NCI-H526 treated with DMSO at 0.1 percent for 48 hours (cell line): Measurements from ENCODE around the gene EXOC3L1.
A peak's percentile ranks its signal among the peaks of the same experiment; 100 is the strongest.

ENCODE experiments used
- DNase-seq: peaks from one replicate; lab custom pipeline; 2025; lab: John Stamatoyannopoulos, UW

Gene EXOC3L1

DNA sequence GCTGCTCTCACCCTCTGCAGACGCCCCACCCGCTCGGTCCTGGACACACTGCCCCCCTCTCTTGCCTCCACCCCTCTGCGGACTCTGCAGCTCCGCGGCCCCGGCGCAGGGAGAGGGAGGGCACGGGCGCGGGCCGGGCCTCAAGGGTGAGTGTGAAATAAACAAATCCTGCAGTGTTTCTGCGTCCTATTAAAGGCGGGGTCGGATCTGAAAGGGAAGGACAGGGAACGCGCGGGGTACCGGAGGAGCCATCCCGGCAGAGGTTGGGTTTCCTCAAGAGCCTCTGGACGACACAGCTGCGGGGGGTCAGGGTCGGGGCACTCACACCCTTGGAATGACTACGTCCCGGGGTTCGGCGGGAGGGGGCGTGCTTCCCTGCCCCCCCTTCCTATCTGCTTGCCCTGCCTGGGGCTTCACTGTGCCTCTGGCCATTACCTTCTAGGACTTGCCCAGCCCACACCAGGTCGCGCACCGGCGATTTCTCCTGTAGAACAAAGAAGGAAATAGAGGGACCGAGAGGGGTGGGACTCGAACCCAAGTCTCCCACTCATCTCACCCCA lies 25.9 kb downstream of the EXOC3L1 start:
- DNase-seq: peak; percentile 17

DNA sequence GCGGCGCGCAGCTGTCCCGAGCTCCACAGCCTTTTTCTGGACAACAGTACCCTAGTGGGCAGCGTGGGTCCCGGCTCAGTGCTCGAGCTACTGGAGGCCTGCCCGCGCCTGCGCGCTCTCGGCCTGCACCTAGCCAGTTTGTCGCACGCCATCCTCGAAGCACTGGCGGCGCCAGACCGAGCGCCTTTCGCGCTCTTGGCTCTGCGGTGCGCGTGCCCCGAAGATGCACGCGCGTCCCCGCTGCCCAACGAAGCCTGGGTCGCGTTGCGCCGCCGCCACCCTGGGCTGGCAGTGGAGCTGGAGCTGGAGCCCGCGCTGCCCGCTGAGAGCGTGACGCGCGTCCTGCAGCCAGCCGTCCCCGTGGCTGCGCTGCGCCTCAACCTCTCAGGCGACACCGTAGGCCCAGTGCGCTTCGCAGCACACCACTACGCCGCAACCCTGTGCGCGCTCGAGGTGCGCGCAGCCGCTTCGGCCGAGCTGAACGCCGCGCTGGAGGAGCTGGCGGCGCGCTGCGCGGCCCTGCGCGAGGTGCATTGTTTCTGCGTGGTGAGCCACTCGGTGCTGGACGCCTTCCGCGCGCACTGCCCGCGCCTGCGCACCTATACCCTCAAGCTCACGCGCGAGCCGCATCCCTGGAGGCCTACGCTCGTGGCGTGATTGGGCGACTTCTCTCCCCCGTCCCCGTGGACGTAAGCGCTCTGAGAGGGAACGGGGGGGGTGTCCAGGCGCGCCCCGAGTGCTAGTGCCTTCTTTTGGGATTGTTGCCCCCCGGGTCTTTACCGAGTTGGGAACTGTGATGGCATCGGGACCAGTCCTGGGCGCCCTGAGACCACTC lies 26.6 kb downstream of the EXOC3L1 start:
- DNase-seq: peak; percentile 37

DNA sequence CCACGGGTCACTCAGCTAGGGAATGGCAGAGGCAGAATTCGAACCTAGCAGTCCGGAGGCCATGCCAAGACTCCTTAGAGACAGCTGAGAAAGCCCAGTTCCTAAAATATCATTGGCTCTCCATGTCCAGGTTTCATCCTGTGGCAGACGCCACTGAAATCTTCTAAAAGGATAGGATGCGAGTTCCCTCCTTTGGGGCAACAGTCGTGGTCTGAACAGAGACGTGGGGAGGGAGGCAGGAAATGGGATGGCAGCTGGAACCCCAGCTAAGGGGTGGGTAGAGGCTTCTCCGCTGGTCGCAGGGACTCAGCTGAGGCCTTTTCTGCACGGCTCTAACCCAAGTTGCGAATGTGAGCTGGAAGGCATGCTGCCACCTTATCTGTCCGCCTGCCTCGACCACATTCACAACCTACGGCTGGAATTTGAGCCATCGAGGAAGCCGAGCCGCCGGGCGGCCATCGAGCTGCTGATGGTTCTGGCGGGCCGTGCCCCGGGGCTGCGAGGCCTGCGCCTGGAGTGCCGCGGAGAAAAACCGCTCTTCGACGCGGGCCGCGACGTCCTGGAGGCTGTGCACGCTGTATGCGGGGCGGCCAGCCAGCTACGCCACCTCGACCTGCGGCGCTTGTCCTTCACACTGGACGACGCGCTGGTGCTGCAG lies 27.3 kb downstream of the EXOC3L1 start:
- DNase-seq: no peak

DNA sequence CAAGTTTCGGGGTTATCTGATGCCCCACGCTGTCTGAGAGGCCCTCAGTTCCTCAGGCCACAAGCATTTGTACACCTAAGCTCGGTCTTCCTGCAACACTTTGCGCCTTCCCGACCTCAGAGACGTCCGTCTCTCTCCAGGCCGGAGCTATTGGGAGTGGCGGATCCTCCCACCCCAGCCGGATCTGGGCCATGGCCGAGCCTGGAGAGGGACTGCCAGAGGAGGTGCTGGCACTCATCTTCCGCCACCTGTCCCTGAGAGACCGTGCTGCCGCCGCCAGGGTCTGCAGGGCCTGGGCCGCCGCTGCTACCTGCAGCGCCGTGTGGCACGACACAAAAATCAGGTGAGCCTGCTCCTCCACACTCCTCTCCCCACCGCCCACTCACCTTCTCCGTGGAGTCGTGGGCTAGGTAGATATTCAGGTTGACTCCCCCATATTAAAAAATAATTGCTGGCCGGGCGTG lies 28.3 kb downstream of the EXOC3L1 start:
- no peak for DNase-seq

DNA sequence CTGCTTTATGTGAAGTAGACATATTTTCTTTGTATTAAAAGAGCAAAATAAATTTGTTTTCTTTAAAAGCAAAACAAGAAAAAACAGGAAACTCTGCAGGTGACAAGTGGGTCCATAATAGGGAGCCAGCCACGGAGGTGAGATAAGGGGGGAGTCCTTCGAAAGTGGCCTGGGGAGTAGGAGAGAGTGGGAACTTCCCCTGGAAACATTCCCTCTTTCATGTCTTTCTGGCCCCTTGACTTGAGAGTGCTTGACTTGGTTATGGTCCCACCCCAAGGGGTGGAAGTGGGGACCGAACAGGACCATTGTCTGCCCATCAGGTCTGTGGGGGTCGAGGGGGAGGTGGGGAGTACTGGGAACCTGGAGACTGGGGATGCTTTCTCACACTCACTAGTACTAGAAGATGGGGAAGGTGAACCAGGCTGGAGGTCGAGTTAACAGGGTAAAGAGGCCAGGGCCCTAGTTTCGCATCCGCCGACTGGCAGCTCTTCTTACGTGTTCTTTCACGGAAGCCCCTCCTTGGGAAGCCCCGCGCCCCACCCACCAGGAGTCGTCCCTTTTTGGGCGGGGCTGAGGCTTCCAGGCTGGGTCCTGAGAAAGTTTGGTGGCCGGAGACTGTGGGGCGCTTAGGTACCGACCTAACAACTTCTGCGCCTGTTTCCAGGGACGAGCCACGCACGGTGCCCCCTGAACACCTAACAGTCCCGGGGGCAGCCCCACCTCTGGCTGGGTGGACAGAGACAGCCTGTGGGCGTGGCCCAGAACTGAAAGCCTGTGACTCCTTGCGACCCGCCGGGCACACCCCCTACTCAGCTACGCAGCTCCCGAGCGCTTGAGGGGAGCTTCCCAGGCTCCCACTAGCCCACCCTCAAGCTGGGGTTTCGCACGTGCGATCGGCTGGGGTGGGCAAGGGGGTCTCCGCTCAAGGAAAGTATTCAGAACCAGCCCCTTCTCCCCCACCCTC lies 31.0 kb downstream of the EXOC3L1 start:
- DNase-seq: no peak

DNA sequence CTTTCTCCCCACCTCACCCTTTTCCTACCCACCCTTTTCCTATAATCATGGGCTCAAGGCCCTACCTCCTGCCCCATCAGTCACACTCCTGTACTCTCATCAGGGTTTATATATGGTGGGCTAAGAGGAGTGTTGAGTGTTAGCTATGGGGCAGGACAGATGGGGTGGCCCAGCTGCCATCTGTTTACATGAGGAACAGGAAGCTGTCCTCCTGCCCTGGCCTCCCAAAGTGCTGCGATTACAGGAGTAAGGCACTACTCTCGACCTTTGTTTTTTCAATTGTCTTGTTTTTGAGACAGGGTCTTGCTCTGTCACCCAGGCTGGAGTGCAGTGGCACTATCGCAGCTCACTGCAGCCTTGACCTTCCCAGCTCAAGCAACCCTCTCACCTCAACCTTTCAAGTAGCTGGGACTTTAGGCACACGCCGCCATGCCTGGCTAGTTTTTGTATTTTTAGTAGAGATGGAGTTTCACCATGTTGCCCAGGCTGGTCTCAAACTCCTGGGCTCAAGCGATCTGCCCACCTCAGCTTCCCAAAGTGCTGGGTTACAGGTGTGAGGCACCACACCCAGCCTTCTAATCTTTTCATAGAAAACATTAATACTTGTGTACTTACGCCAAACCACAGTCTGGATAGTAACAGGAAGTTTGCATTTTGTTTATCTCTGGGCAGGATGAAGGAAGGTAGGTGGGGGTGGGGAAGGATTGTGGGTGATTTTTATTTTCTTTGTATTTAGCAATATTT lies 31.9 kb downstream of the EXOC3L1 start:
- no peak for DNase-seq

DNA sequence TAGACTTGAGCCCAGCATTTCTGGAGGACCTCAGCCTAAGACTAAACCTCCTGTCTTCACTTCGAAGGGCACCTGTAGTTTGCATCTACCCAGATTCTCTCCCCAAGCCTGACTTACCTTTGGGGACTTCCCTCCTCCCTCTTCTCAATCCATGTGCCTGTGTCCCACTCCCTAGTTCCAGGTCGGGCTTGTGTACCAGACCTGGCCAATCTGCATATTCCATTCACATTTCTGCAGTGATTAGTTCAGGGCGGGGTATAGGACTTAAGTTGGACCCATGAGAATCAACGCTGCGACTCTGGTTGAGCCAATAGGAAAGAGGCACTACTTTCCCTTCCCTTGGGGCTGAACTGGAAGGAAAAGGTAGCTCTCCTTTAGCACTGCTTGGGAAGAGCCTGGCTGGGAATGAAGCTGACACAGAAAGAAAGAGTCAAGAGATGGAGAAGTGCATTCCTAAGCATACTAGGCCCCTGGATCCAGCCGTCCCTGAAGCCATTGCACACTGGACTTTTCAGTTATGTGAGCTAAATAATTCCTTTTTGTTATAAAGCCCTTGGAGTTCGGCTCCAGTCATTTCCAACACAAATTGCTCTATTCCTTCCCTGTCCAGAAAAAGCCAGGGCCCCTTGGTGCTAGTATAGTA lies 32.7 kb downstream of the EXOC3L1 start:
- DNase-seq: no peak

DNA sequence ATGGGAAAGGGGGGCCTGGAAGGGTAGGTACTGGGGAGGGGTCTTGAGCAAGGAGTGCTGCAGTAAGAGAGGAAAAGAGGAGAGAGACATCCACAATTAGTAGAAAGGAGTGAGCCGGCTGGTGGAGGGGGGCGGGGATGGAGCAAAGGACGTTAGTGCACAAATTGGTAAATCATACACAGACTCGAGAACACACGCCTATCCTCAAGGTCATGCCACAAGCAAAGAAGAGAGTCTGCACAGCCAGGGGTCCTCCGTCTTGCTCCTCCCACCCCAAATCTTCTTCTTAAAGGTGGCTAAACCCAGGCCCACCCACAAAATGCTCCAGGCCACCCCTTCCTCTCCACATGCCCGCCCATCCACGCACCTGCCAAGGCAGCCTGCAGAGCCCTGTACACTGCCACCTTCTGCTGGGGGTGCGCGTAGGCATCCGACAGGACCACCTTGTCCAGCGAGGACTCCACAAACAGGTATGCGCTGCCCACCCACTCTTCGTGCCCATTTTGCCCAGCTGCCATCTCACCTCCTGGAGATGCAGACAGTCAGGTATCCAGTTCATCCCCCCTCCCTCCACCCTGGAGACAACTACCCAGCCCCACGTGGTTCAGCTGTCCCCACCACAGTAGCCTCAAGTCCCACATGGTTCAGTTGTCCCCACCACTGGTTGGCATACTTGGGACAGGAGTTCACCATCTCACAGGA lies 33.6 kb downstream of the EXOC3L1 start:
- DNase-seq: no peak

DNA sequence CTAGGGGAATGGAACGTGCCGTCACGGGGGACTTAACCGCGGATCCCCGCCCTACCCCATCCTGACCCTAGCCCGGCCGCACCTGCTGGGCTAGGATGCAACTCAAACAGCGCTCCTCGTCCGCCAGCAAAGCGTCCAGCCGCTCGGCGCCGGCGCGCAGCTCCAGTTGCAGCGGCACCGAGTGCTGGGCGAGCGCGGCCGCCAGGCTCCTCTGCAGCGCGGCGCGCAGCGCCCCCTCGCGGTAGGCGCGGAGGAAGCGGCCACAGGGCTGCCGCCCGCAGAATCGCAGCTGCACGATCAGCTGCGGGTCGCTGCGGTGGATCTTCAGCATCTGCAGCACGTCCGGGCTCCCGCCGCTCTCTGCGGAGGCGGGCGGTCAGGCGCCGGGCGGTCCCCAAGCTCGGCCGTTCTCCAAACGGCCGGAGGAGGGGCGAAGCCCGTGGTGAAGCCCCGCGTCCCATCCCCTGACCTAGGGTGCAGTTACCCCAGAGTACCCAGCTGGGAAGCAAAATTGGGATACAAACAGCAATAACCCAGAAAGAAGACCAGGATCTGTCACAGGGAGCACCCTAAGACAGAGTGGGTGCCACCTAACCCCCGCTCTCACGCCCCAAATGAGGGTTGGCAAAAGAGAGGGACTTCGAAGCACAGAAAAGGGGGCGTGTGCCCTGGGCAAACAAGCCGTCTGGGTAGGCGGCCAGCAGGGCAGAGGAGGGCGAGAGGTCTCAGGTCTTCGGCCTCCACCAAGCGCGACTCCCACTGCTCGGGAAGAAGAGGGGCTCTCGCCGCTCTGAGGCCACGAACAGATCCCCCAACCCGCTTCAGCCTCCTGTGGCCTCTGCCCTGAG lies 34.4 kb downstream of the EXOC3L1 start:
- peak; percentile 35 for DNase-seq

DNA sequence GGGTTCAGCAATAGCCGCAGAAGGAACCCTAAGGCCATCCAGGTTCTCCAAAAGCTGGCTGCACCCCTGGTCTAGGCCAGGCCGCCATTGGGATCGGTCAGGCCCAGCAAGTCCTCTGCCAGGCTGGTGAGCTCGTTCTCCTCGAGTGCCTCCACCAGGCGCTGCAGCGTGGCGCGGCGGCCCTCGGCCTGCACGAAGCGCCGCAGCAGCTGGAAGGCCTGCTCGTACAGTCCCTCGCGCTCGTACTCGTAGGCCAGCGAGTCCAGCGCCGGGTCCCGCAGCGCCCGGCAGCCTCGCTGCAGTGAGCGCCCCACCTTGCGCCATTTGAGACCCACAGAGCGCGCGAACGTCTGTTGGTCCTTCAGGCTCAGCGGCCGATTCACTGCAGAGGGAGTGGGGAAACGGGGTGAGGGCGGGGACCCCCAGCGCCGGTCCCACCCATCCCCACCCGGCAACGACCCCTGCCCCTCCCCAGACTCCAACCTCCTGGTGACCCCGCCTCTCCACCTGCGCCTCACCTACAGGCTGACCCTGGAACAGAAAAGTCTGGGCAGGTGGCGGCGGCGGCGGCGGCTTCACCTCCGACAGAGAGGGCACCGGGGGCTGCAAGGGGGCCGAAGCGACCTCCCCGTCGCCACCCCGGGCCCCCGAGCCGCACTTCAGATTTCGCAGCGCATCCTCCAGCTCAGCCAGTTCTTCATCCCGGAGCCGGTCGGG lies 35.2 kb downstream of the EXOC3L1 start:
- no peak for DNase-seq

DNA sequence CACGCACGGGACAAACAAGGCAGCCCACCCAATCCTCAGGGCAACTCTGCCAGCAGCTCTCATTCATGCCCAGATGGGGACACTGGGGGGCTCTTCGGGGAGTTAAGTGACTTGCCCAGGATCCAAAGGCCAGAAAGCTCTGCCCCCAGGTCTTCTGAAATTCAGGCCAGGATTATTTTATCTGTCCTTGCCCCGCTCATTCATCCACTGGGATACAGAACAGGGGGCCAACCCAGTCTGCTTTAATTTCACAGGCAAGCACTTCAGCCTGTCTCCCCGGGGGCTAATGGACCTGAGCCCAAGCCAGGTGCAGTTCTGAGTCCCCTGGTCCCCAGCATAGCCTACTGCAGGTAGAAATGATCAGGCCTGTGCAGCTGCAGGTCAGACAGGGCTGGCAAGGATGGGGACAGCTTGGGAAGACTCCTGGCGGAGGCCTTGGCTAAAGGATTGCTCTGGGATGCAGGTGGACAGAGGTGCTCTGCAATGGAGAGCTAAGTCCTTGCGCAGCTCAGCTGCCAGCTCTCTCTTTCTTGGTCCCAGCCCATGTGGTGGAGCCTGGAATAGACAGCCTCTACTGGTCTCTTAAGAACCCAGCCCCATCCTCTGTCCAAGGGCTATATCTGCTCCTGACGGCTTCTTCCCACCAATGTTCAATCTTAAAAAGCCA lies 38.4 kb downstream of the EXOC3L1 start:
- DNase-seq: no peak

DNA sequence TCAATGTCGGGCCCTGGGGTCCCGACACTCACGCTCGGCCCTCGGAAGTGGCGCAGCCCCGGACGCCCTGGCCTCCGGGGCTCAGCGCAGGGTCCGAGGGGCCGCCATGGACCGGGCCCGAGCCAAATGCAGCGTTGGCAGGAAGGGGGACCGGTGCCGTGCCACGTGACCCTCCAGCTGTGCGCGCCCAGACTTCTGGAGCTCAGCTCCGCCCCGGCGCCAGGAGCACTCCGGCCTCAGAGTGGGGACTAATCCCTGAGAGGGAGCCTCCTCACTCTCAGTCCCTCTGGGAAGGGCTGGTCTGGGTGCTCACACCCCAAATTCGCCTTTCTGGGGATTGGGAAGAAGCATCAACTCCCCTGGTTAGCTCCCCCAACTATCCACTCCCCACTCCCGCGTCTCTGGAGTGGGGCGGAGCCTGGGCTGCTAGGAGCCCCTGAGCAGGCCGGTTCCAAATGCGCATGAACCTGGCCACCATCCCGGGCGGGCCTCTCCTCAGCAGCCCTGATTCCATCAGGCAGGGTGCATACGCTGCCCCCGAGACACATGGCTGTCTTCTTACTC lies 39.0 kb downstream of the EXOC3L1 start, which contains the start of gene B3GNT9:
B3GNT9 (minus strand) TSS at position 166 of the 564 bp plus-strand sequence. CDS start 513 bp downstream, outside the sequence.
- no peak for DNase-seq

DNA sequence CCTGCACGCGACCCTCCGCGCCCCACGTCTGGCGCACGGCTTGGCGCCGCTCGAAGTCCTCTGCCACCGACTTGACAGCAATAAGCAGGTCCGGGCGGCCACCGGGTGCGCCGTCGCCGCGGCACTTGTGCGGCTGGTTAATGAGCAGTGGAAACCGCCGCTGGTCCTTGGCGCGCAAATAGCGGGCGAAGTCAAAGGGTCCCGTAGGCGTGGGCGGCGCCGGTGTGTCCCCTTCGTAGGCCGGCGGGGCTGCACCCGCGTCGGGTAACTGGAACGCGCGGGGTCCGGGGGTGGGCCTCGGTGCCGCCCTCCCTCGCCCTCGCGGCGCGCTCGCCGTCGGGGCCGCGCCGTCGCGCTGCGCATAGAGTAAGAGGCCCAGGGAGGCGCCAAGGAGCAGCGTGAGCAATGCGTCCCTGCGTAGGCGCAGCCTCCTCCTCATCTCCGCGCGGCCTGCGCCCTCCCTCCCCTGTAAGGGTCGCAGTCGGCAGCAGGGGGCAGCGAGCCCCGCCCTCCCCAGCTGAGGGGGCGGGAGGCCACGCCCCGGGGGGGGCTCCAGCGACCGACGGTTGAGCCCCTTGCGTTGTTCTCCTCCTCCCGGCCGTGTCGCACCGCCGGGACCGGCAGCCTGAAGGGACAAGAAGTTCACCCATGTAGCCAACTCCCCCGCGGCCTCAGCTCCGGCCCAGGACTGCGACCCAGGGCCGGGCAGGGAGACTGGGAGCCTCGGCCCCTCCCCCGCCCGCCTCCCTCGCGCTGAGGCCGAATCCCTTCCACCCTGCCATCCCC lies 39.7 kb downstream of the EXOC3L1 start:
- DNase-seq: no peak

DNA sequence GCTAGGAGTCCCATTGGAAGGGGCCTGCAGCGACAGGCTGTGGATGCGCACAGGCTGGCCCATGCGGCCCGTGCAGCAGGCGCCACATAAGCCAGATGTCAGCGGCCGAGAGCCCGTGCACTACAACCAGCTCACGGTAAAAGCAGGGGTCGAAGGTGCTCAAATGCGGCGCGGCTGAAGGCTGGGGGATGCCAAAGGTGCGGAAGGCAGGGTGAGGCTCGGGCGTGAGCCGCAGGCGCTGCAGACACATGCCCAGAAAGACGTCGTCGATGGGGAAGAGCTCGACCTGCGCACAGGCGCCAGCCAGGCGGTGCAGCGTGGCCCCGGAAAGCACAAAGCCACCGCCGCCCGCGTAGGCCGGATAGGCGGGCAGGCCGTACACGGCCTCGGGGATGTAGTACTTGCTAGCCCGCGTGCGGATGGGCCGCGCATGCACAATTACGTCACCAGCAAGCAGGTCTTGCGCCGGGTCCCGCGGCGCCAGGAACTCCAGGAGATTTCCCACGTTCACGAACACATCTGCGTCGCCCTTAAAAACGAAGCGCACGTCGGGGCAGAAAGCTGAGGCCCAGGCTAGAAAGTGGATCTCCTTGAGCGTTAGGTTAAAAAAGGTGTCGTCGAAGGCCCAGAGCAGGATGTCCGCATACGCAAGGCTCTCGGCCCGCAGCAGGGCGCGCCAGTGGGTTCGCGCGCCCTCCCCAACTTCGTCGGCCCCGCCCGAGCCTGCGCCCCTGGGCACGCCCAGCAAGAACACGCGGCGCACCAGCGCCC lies 40.5 kb downstream of the EXOC3L1 start:
- DNase-seq: no peak

DNA sequence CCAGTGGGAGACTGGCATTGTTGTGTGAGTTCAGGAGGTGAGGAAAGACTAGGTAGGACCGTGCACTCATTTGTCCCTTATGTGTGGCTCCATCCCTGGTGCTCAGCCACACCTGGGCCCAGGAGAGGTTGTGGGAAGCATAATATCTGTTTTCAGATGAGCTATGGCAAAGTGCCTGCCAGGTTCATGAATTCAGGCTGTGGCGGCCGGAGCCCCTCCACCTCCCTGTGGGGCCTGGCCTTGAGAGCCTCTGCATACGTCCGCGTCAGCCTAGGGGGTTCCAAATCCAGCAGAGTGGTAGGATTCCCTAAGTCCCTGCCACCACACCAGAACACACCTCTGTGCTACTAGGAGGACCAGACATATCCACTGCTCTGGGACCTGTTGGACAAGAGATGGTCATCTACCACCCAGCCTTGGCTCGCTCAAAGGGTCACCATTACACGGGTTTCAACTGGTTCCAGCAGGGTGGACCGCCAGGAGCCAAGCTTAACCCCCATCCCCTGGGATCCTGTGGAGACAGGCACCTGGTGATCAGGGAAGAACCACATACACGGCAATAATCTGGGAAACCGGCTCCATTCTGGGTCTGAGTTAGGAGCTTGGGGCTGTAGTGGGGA lies 41.2 kb downstream of the EXOC3L1 start:
- DNase-seq: no peak
